ENCODE measurements around the gene DET1. TPM values are rescaled to one million over a fixed set of nuclear protein-coding genes. Genes with fewer than 3 reads are reported as not detected.
A peak's percentile ranks its signal among the peaks of the same experiment; 100 is the strongest.
"Not testable (repeated sequence)": the region's sequence is repeated elsewhere in the genome, so short reads cannot be mapped to it uniquely, and the experiment has no call there.

DET1 gene
- total RNA-seq, 4 donors from 2014 or later: 4.0 to 6.6 (median 5.6) TPM

DNA sequence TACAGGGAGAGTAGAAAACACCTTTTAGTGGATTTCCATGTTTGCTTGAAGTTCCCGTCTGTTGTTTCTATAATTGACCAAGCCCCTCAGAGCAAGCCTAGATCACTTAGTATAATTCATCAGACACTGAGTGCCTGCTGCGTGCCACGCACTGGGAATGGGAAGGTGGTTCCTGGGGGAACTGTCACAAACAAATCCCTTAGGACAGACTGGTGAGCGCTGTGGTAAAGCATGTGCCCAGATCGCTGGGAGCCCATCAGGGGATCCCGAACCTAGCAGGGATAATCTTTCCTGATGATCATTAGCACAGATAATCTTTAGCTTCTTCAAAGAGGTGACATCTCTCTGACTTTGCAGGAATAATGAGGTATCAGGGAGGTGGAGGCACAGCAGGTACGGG lies 69.4 kb downstream of the DET1 start:
- H3K4me1 ChIP-seq: peaks cover 0 to 6% (median 2%) of the 10 kb centered on the region in 4 donors
- WGBS: 91% methylated on average over 7 of the region's 7 CpGs
- TF ChIP-seq EP300 (IDR thresholded peaks at IDR 0.05) (no peak), POLR2AphosphoS5 (IDR thresholded peaks at IDR 0.05) (no peak), POLR2A (IDR thresholded peaks at IDR 0.05; ENCODE audit: low read depth) (no peak), CTCF (IDR thresholded peaks at IDR 0.05) (no peak)
- no peak overlapping the region for H3K27ac ChIP-seq (replicated peaks in 1 of 4)
- H3K9me3 ChIP-seq: no peaks in the 10 kb centered on the region
- no peak for DNase-seq (ENCODE audit: extremely low spot score)
- peaks cover 15 to 89% (median 70%) of the 10 kb centered on the region in 4 donors for H3K36me3 ChIP-seq
- no peaks in the 10 kb centered on the region for H3K27me3 ChIP-seq
- intact Hi-C loops (cut with DNase I): no loop called here
- H3K4me3 ChIP-seq: no peak overlapping the region

GRCh38 chr15:88476635-88477060 lies 69.8 kb downstream of the DET1 start:
- intact Hi-C loops (cut with DNase I): no loop called here
- no peak overlapping the region for H3K27ac ChIP-seq (replicated peaks in 1 of 4)

DNA sequence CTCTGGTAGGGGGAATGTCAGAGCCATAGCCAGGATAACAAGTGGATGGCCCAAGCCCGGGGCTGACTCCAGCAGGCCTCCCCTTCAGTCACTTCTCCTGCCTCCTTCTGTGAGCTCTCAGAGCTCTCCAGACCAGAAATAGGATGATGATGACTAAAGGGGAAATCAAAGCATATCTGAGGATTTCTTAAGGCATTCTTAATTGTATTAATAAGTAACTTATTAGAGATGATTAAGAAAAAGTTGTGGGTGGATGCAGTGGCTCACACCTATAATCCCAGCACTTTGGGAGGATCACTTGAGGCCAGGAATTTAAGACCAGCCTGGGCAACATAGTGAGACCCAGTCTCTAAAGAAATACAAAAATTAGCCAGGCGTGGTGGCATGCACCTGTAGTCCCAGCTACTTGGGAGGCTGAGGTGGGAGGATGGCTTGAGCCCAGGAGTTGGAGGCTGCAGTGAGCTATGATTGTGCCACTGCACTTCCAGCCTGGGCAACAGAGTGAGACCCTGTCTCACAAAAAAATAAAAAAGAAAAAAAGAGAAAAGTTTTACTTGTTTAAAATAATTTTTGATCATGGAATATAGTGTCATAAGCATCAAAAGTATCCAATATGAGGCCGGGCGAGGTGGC lies 72.7 kb downstream of the DET1 start:
- 94% methylated on average over 4 of the region's 4 CpGs for whole genome bisulfite sequencing
- H3K27me3 ChIP-seq; H3K27ac ChIP-seq (replicated peaks in 1 of 4); intact Hi-C loops (cut with DNase I); DNase-seq (ENCODE audit: extremely low spot score); H3K4me3 ChIP-seq; H3K9me3 ChIP-seq: not testable (repeated sequence)
- H3K4me1 ChIP-seq: peaks cover 1 to 19% (median 10%) of the 10 kb centered on the region in 4 donors
- H3K36me3 ChIP-seq: peaks cover 16 to 89% (median 67%) of the 10 kb centered on the region in 4 donors

More at GRCh38 chr15:88476635-88477060, 69.8 kb downstream of the DET1 start:
- TF ChIP-seq POLR2A (IDR thresholded peaks at IDR 0.05; ENCODE audit: low read depth) (no peak), CTCF (IDR thresholded peaks at IDR 0.05) (peak; percentile 23 to 40 (median 27)), POLR2AphosphoS5 (IDR thresholded peaks at IDR 0.05) (peak in 1 of 2 donors; percentile 14), EP300 (IDR thresholded peaks at IDR 0.05) (no peak)
- 59% methylated on average over 8 of the region's 8 CpGs for WGBS
- no peak overlapping the region for H3K4me3 ChIP-seq
- no peak for DNase-seq (ENCODE audit: extremely low spot score)
- no peaks in the 10 kb centered on the region for H3K9me3 ChIP-seq
- H3K27me3 ChIP-seq: no peaks in the 10 kb centered on the region
- peaks cover 16 to 93% (median 72%) of the 10 kb centered on the region in 4 donors for H3K36me3 ChIP-seq
- peaks cover 0 to 6% (median 2%) of the 10 kb centered on the region in 4 donors for H3K4me1 ChIP-seq

- 90% methylated on average over 4 of the region's 4 CpGs for WGBS
- intact Hi-C loops (cut with DNase I): no loop called here
- Histone ChIP-seq H3K9me3 (no peaks in the 10 kb centered on the region), H3K27ac (replicated peaks in 1 of 4) (no peak overlapping the region), H3K4me1 (peaks cover 8 to 27% (median 20%) of the 10 kb centered on the region in 4 donors), H3K36me3 (peaks cover 9 to 73% (median 51%) of the 10 kb centered on the region in 4 donors), H3K4me3 (no peak overlapping the region), H3K27me3 (no peaks in the 10 kb centered on the region)
- DNase-seq (ENCODE audit: extremely low spot score): no peak
- TF ChIP-seq POLR2AphosphoS5 (IDR thresholded peaks at IDR 0.05) (no peak), POLR2A (IDR thresholded peaks at IDR 0.05; ENCODE audit: low read depth) (no peak), EP300 (IDR thresholded peaks at IDR 0.05) (no peak), CTCF (IDR thresholded peaks at IDR 0.05) (no peak)
These were observed 74.3 kb downstream of the DET1 start for GRCh38 chr15:88472225-88472624.

- H3K9me3 ChIP-seq: no peaks in the 10 kb centered on the region
- no peak for DNase-seq (ENCODE audit: extremely low spot score)
- no peak overlapping the region for H3K4me3 ChIP-seq
- intact Hi-C loops (cut with DNase I): no loop called here
- TF ChIP-seq EP300 (IDR thresholded peaks at IDR 0.05) (no peak), POLR2AphosphoS5 (IDR thresholded peaks at IDR 0.05) (no peak), POLR2A (IDR thresholded peaks at IDR 0.05; ENCODE audit: low read depth) (no peak)
- WGBS: 92% methylated on average over 6 of the region's 6 CpGs
- H3K4me1 ChIP-seq: peaks cover 17 to 32% (median 26%) of the 10 kb centered on the region in 4 donors
- H3K27ac ChIP-seq (replicated peaks in 1 of 4): no peak overlapping the region
- no peaks in the 10 kb centered on the region for H3K27me3 ChIP-seq
- peaks cover 9 to 59% (median 41%) of the 10 kb centered on the region in 4 donors for H3K36me3 ChIP-seq
These were observed 75.7 kb downstream of the DET1 start for GRCh38 chr15:88470625-88471372.
